A549 (cell line): ENCODE data around the gene HDDC2. TPM values are rescaled to one million over a fixed set of nuclear protein-coding genes. Genes with fewer than 3 reads are reported as not detected.

Experiments used
- ATAC-seq, 2 experiments: fragments of 200-7000 bp in 1 of 2; fragments of >200 bp in 1 of 2; cut with Nextera tagmentation in 1 of 2; cut with Tn5 transposase in 1 of 2; 3 replicates each; pipeline versions ENCODE4 v1.8.0 to v1.9.1; 2018 to 2020; ENCODE audit warnings: mild to moderate bottlenecking in 1 of 2, moderate library complexity in 1 of 2
- CTCF ChIA-PET: fragments of 300-600 bp; sonication (Branson Sonifier 250); formaldehyde crosslinking; extraction: SDS; loops from one replicate; lab custom pipeline; 2021; ENCODE audit warnings: antibody characterized with exemption, inconsistent platforms; lab: Yijun Ruan, JAX
- POLR2A ChIA-PET: fragments of 350-600 bp; formaldehyde crosslinking; extraction: SDS; loops from one replicate; lab custom pipeline; 2021; ENCODE audit warnings: antibody characterized with exemption, inconsistent platforms; lab: Yijun Ruan, JAX
- DNase-seq, 2 experiments: peaks; one replicate each; pipeline versions ENCODE4 v3.0.0 to v3.0.0-alpha.2; 2011 to 2016; ENCODE audit warnings: low read depth in 1 of 2, low spot score in 1 of 2
- FAIRE-seq: peaks from 2 replicates; lab custom pipeline; 2011; peaks lifted over from hg19 to GRCh38; lab: Jason Lieb, UNC
- H3K27ac ChIP-seq, 2 experiments: fragments of >200 bp; sonication (Bioruptor Twin); formaldehyde crosslinking; 3 replicates each; pipeline ENCODE4 v1.5.1; 2016 to 2017
- H3K4me1 ChIP-seq: fragments of >200 bp; sonication (Bioruptor Twin); formaldehyde crosslinking; 3 replicates; pipeline ENCODE4 v1.6.1; 2016
- H3K4me2 ChIP-seq: fragments of >200 bp; sonication (Bioruptor Twin); formaldehyde crosslinking; 3 replicates; pipeline ENCODE4 v1.6.1; 2016
- H3K4me3 ChIP-seq: fragments of >200 bp; sonication (Bioruptor Twin); formaldehyde crosslinking; 3 replicates; pipeline ENCODE4 v1.5.1; 2016
- H3K9me3 ChIP-seq: fragments of >200 bp; sonication (Bioruptor Twin); formaldehyde crosslinking; 3 replicates; pipeline ENCODE4 v1.6.1; 2016
- CEBPB ChIP-seq, 2 experiments: fragments of >200 bp in 1 of 2; sonication (Bioruptor Twin) in 1 of 2; formaldehyde crosslinking in 1 of 2; IDR thresholded peaks; 2 replicates each; pipeline ENCODE4 v1.6.1; 2012 to 2016
- CHD2 ChIP-seq: fragments of 150-350 bp; IDR thresholded peaks from 2 replicates; pipeline ENCODE4 v1.6.1; 2014; ENCODE audit warnings: low read length; ENCODE audit not compliant: partially characterized antibody
- EHF ChIP-seq: fragments of 250-450 bp; sonication (Bioruptor Pico); IDR thresholded peaks from 2 replicates; pipeline ENCODE4 v1.5.0; 2020; ENCODE audit warnings: mild to moderate bottlenecking
- EP300 ChIP-seq, 2 experiments: fragments of >200 bp; sonication (Bioruptor Twin); formaldehyde crosslinking; IDR thresholded peaks; 2 replicates in 1 of 2; 3 replicates in 1 of 2; pipeline ENCODE4 v1.6.1; 2016 to 2017
- FOXS1 ChIP-seq: fragments of 250-450 bp; sonication (Bioruptor Pico); IDR thresholded peaks from 2 replicates; pipeline ENCODE4 v1.5.0; 2020; ENCODE audit warnings: mild to moderate bottlenecking, moderate library complexity
- HDAC2 ChIP-seq: fragments of 200-600 bp; sonication (generic); IDR thresholded peaks from 2 replicates; pipeline ENCODE4 v1.6.1; 2016
- JUNB ChIP-seq: fragments of >200 bp; sonication (Bioruptor Twin); formaldehyde crosslinking; IDR thresholded peaks from 2 replicates; pipeline ENCODE4 v1.6.1; 2016
- KDM5A ChIP-seq: fragments of 200-600 bp; sonication (generic); IDR thresholded peaks from 2 replicates; pipeline ENCODE4 v1.6.1; 2016; ENCODE audit warnings: antibody characterized with exemption, mild to moderate bottlenecking
- NR3C1 ChIP-seq: fragments of >200 bp; sonication (Bioruptor Twin); formaldehyde crosslinking; IDR thresholded peaks from 3 replicates; pipeline ENCODE4 v1.6.1; 2017
- RAD21 ChIP-seq, 2 experiments: fragments of >200 bp in 1 of 2; sonication (Bioruptor Twin) in 1 of 2; formaldehyde crosslinking in 1 of 2; IDR thresholded peaks in 1 of 2; conservative IDR thresholded peaks in 1 of 2; 2 replicates in 1 of 2; 3 replicates in 1 of 2; pipeline ENCODE4 v1.6.1; 2012 to 2018; ENCODE audit warnings: inconsistent platforms in 1 of 2
- TFCP2L1 ChIP-seq: fragments of 250-450 bp; sonication (Bioruptor Pico); IDR thresholded peaks from 2 replicates; pipeline ENCODE4 v1.5.0; 2021; ENCODE audit warnings: mild to moderate bottlenecking
- TP53 ChIP-seq: fragments of 250-450 bp; sonication (Bioruptor Pico); IDR thresholded peaks from 2 replicates; pipeline ENCODE4 v1.5.0; 2021; ENCODE audit warnings: mild to moderate bottlenecking, moderate library complexity
- USF2 ChIP-seq: fragments of 450-650 bp; IDR thresholded peaks from 2 replicates; pipeline ENCODE4 v1.6.1; 2014; ENCODE audit warnings: antibody characterized with exemption
- WGBS: methylation state at CpG from one replicate; pipeline ENCODE4 v1.1.6; 2017; ENCODE audit errors: missing lambda C conversion rate; 5-methylcytosine and 5-hydroxymethylcytosine counted together
- polyA plus RNA-seq, 4 experiments: library from polyadenylated mRNA; depleted of rRNA in 3 of 4; stranded (reverse); fragments of >200 nt; fragmentation: RNase III in 1 of 4; extraction: RNeasy Plus Mini Kit Qiagen cat#74134 plus additional on column Dnase treatment in 1 of 4; gene quantifications; 2 replicates in 3 of 4; 3 replicates in 1 of 4; pipeline ENCODE4 v1.2.3, GENCODE V29; 2011 to 2017
- TF ChIP-seq, protein P1 (sequence below): fragments of 150-350 bp; IDR thresholded peaks from 2 replicates; pipeline ENCODE4 v1.6.1; 2014; ENCODE audit warnings: low read depth, mild to moderate bottlenecking, low read length
- TF ChIP-seq, protein P2 (sequence below): IDR thresholded peaks from 2 replicates; pipeline ENCODE4 v1.6.1; 2012; ENCODE audit warnings: low read depth, borderline replicate concordance
- TF ChIP-seq, protein P3 (sequence below): IDR thresholded peaks from 2 replicates; pipeline ENCODE4 v1.6.1; 2012
- TF ChIP-seq, protein P4 (sequence below): fragments of 200-600 bp; sonication (generic); IDR thresholded peaks from 2 replicates; pipeline ENCODE4 v1.6.1; 2016; ENCODE audit warnings: antibody characterized with exemption, mild to moderate bottlenecking, moderate library complexity

The HDDC2 gene
- polyA plus RNA-seq, 2 of the 4 experiments (the other 2 are of a cell fraction), result 107 to 216 TPM

- TF ChIP-seq JUNB (no peak), CHD2 (no peak), TFCP2L1 (CRISPR knock-in tag) (no peak), TP53 (no peak), USF2 (no peak)
- TF ChIP-seq, protein P1, sequence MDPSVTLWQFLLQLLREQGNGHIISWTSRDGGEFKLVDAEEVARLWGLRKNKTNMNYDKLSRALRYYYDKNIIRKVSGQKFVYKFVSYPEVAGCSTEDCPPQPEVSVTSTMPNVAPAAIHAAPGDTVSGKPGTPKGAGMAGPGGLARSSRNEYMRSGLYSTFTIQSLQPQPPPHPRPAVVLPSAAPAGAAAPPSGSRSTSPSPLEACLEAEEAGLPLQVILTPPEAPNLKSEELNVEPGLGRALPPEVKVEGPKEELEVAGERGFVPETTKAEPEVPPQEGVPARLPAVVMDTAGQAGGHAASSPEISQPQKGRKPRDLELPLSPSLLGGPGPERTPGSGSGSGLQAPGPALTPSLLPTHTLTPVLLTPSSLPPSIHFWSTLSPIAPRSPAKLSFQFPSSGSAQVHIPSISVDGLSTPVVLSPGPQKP, result no peak
- TF ChIP-seq, protein P2, sequence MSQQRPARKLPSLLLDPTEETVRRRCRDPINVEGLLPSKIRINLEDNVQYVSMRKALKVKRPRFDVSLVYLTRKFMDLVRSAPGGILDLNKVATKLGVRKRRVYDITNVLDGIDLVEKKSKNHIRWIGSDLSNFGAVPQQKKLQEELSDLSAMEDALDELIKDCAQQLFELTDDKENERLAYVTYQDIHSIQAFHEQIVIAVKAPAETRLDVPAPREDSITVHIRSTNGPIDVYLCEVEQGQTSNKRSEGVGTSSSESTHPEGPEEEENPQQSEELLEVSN, result no peak
- TF ChIP-seq, all 56 proteins: peak for 0
Measured at GRCh38 chr6:125264476-125264875, 37.3 kb downstream of the HDDC2 start (continued).

- TF ChIP-seq CHD2 (no peak), EHF (CRISPR knock-in tag) (no peak), CEBPB (IDR thresholded peaks at IDR 0.05) (no peak), FOXS1 (CRISPR knock-in tag) (no peak)
- ChIA-PET CTCF (interaction anchor here (1.3 to 2.0 kb wide), 2 partner anchors 14 to 108 kb away, joined by 4 to 5 read pairs; partner anchors contain the start of gene TPD52L1), POLR2A (no interaction called here)
- 93% methylated on average over 12 of the region's 12 CpGs for WGBS
- Histone ChIP-seq H3K4me1 (0 out of 3 replicates have a peak, but pooled peaks cover 3% of the 10 kb centered on the region), H3K27ac (no peak overlapping the region), H3K4me2 (no peak overlapping the region), H3K4me3 (no peak overlapping the region), H3K9me3 (no peaks in the 10 kb centered on the region)
- ATAC-seq, result no peak
- DNase-seq, result no peak
- no peak for FAIRE-seq
Measured at GRCh38 chr6:125262016-125263013, 39.5 kb downstream of the HDDC2 start.

DNA sequence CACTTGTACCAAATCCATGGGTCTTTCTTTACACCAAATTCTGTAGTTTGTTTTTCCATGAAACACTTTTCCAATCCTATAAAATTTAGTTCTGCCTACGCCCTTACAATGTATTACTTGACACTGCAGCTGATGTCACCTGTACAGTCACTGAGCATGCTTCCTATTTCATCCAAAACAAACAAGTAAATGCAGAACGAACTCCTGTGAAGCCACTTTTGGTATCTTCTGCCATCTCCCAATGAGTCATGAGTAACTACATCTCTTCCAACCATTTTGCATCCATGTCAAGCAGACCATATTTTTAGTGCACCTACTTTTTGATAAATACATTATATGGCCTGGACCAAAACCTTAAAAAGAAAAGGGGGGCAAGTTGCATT lies 42.4 kb downstream of the HDDC2 start:
- H3K9me3 ChIP-seq, result no peaks in the 10 kb centered on the region
- H3K4me2 ChIP-seq, result no peak overlapping the region
- DNase-seq (no peak), ATAC-seq (no peak), FAIRE-seq (no peak)
- ChIA-PET CTCF (interaction anchor here (1.5 kb wide), 1 partner anchor 9 kb away, joined by 4 read pairs; no protein-coding TSS in a partner anchor), POLR2A (no interaction called here)
- WGBS, result 68% methylated on average over 2 of the region's 2 CpGs
- no peak overlapping the region for H3K27ac ChIP-seq
- no peak overlapping the region for H3K4me3 ChIP-seq
- TF ChIP-seq, protein P3, sequence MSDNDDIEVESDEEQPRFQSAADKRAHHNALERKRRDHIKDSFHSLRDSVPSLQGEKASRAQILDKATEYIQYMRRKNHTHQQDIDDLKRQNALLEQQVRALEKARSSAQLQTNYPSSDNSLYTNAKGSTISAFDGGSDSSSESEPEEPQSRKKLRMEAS, result no peak
- no peak for TF ChIP-seq HDAC2
- TF ChIP-seq, protein P1, result no peak
- no peak for TF ChIP-seq RAD21 (conservative IDR thresholded peaks at IDR 0.05 in 1 of 2, IDR thresholded peaks at IDR 0.05 in 1 of 2)
- TF ChIP-seq NR3C1, result no peak
- no peak for TF ChIP-seq KDM5A
- TF ChIP-seq, protein P4, sequence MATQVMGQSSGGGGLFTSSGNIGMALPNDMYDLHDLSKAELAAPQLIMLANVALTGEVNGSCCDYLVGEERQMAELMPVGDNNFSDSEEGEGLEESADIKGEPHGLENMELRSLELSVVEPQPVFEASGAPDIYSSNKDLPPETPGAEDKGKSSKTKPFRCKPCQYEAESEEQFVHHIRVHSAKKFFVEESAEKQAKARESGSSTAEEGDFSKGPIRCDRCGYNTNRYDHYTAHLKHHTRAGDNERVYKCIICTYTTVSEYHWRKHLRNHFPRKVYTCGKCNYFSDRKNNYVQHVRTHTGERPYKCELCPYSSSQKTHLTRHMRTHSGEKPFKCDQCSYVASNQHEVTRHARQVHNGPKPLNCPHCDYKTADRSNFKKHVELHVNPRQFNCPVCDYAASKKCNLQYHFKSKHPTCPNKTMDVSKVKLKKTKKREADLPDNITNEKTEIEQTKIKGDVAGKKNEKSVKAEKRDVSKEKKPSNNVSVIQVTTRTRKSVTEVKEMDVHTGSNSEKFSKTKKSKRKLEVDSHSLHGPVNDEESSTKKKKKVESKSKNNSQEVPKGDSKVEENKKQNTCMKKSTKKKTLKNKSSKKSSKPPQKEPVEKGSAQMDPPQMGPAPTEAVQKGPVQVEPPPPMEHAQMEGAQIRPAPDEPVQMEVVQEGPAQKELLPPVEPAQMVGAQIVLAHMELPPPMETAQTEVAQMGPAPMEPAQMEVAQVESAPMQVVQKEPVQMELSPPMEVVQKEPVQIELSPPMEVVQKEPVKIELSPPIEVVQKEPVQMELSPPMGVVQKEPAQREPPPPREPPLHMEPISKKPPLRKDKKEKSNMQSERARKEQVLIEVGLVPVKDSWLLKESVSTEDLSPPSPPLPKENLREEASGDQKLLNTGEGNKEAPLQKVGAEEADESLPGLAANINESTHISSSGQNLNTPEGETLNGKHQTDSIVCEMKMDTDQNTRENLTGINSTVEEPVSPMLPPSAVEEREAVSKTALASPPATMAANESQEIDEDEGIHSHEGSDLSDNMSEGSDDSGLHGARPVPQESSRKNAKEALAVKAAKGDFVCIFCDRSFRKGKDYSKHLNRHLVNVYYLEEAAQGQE, result no peak
- no peak for TF ChIP-seq EP300 (IDR thresholded peaks at IDR 0.05)
- 0 out of 3 replicates have a peak, but pooled peaks cover 7% of the 10 kb centered on the region for H3K4me1 ChIP-seq
